ENCODE results near the gene NT5M. TPM values are rescaled to one million over a fixed set of nuclear protein-coding genes. Genes with fewer than 3 reads are reported as not detected.
"Not testable (repeated sequence)": the region's sequence is repeated elsewhere in the genome, so short reads cannot be mapped to it uniquely, and the experiment has no call there.

NT5M gene
- 6.0 and 6.6 TPM in 2 replicates for total RNA-seq

DNA sequence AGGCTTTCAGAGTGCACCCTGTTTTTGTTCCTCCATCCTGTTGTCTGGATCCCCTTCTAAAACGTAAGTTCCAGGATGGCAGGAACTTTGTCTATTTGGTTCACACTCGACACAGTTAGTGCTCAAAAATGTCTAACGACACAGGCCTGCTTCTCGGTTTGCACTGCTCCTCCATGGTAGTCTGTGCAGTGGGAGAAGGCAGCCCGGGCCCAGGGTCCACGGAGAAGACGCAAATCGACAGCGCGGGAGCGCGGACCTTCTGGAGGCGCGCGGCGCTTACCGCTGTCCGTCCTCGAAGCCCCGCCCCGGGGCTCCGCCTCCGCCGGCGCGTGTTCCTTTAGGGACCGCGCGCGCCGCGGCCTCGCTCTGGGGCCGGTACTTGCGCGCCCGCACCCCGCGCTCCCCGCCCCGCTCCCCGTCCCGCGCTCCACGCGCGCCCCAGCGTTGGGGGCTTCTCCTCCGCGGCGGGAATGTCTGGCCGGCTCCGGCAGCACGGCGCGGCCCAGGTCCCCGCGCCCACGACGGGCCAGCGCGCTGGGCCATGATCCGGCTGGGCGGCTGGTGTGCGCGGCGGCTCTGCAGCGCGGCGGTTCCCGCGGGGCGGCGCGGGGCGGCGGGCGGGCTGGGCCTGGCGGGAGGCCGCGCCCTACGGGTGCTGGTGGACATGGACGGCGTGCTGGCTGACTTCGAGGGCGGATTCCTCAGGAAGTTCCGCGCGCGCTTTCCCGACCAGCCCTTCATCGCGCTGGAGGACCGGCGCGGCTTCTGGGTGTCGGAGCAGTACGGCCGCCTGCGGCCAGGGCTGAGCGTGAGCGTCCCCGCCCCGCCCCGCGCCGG, at the start of gene NT5M:
Gene NT5M (plus strand): TSS at position 364 of the 837 bp plus-strand sequence. CDS start 178 bp downstream, at position 542.
- intact Hi-C loops (cut with micrococcal nuclease) = loop anchor here (1.0 to 10.0 kb wide), 3 partner anchors 66 to 316 kb away; partner anchors contain the start of gene FLCN

DNA sequence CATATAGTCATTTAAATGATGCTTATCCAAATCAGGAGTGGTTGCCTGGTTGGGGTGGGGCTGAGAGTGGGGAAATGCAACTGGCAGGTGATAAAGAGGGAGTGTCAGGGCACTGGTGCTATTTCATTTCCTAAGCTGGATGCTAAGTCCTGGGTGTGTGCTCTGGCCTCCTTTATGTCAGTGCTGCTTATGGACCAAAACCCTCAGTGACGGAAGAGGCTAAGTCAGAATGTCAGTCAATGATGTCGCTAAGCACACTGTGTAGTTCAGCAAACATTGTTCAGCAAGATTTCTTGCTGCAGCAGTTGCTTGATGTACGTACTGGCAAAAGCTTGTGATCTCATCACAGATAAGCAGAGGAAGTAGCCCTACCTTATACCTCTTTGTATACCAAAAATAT, 49.8 kb upstream of the NT5M start:
- intact Hi-C loops (cut with micrococcal nuclease) = no loop called here

DNA sequence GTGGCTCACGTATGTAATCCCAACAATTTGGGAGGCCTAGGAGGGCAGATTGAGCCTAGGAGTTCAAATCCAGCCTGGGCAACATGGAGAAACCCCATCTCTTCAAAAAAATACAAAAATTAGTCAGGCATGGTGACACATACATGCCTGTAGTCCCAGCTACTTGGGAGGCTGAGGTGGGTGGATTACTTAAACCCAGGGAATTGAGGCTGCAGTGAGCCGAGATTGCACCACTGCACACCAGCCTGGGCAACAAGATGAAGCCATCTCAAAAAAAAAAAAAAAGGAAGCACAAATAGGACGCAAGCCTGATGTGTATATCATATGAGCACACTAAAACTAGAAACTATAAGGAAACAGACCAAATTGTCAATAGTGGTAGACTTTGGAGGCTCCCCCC, 49.1 kb upstream of the NT5M start:
- intact Hi-C loops (cut with micrococcal nuclease) = no loop called here

GRCh38 chr17:17255689-17256088, 47.5 kb upstream of the NT5M start:
- intact Hi-C loops (cut with micrococcal nuclease) = not testable (repeated sequence)

DNA sequence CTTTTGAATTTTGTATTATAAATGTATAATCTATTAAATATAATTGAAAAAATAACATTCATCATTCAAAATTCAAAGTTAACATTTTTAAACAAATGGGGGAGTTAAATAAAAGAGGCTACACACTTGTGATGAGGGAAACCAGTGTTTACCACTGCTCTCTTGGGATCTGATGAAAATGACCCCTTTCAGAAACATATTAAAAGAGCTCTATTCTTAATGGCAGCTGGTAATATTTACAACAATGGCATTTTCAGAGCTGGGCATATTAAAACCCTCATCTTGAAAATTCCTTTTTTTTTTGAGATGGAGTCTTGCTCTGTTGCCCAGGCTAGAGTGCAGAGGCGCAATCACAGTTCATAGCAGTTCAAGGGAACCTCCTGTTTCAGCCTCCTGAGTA, 46.9 kb upstream of the NT5M start:
- intact Hi-C loops (cut with micrococcal nuclease) = no loop called here

- intact Hi-C loops (cut with micrococcal nuclease) = no loop called here
Observed at GRCh38 chr17:17258011-17258410, 45.2 kb upstream of the NT5M start.

- intact Hi-C loops (cut with micrococcal nuclease) = no loop called here
Observed at GRCh38 chr17:17258998-17259397, 44.2 kb upstream of the NT5M start.

GRCh38 chr17:17264430-17264829, 38.7 kb upstream of the NT5M start:
- intact Hi-C loops (cut with micrococcal nuclease) = no loop called here

- intact Hi-C loops (cut with micrococcal nuclease) = no loop called here
Observed at GRCh38 chr17:17269926-17270773, 33.0 kb upstream of the NT5M start.

DNA sequence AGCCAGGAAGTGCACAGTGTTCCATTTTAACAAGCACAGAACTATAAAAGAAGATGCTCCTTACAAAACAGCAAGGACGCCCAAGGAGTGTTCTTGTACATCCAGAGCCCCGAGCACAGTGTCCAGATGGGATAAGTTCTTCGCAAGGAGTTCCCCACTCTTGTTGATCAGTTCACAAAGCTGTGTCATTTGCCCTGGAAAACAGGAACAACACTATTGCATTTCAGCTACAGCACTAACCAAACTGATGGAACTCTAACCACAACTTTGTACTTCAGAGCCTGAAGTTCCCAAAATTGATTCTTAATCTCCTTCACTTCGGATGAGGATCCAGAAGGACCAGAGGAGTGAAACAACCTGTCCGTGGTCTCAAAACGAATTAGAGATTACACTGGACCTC, 27.2 kb upstream of the NT5M start:
- intact Hi-C loops (cut with micrococcal nuclease) = no loop called here

- intact Hi-C loops (cut with micrococcal nuclease) = not testable (repeated sequence)
Observed at GRCh38 chr17:17277431-17277830, 25.7 kb upstream of the NT5M start.

- intact Hi-C loops (cut with micrococcal nuclease) = no loop called here
Observed at GRCh38 chr17:17279316-17279715, 23.9 kb upstream of the NT5M start.

DNA sequence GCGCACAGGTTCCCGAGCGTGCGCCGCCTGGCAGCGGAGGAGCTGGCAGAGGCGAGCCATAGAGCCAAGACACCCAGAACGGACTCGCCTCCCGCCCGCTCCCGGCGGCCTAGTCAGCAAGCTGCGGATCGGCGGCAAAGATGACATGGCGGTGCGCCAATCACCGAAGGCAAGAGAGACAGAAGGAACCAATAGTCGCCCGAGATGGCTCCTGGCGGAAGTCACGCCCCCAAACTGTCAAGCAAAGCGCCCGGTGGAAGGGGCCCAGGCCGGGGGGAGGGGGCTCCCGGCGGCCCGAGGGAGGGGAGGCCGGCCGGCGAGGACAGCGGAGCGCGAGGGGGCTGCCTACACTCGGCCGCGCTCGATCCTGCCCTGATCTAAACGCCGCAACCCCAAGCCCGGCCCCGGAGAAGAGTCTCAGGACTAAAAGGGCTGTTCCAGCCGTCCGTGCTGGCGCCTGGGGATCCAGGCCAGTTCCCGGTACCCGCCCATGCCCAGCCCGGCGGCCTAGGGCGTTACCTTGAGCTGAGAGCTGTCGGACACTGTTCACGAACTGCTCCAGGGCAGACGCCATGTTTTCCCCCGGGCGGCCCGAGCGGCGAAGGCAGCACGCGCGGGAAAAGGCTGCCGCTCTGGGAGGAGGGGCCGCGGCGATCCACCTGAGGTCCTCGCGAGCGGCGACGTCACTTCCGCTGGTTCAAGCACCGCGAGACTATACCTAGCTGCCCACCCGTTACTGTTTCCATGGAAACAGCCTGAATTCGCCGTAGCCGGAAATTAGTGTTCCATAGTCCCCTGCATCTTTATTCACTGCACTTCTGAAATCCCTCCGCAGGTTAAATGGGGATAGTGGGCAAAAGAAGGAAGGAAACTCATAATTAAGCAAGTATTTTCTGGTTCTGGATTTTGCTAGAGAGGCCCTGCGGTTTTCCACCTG, 22.3 kb upstream of the NT5M start, which contains the start of gene COPS3:
Gene COPS3 (minus strand): TSS at position 634 of the 937 bp plus-strand sequence. CDS start 60 bp downstream, at position 574.
- intact Hi-C loops (cut with micrococcal nuclease) = loop anchor here (1.0 to 2.0 kb wide), 3 partner anchors 24 to 292 kb away; partner anchors contain the start of gene FLCN

GRCh38 chr17:17285951-17286350, 17.2 kb upstream of the NT5M start:
- intact Hi-C loops (cut with micrococcal nuclease) = no loop called here

GRCh38 chr17:17289086-17289485, 14.1 kb upstream of the NT5M start:
- intact Hi-C loops (cut with micrococcal nuclease) = no loop called here

GRCh38 chr17:17289701-17290100, 13.5 kb upstream of the NT5M start:
- intact Hi-C loops (cut with micrococcal nuclease) = no loop called here

GRCh38 chr17:17295141-17295540, 8.0 kb upstream of the NT5M start:
- intact Hi-C loops (cut with micrococcal nuclease) = no loop called here

GRCh38 chr17:17297217-17297616, 6.0 kb upstream of the NT5M start:
- intact Hi-C loops (cut with micrococcal nuclease) = no loop called here

GRCh38 chr17:17298108-17298507, 5.1 kb upstream of the NT5M start:
- intact Hi-C loops (cut with micrococcal nuclease) = no loop called here

DNA sequence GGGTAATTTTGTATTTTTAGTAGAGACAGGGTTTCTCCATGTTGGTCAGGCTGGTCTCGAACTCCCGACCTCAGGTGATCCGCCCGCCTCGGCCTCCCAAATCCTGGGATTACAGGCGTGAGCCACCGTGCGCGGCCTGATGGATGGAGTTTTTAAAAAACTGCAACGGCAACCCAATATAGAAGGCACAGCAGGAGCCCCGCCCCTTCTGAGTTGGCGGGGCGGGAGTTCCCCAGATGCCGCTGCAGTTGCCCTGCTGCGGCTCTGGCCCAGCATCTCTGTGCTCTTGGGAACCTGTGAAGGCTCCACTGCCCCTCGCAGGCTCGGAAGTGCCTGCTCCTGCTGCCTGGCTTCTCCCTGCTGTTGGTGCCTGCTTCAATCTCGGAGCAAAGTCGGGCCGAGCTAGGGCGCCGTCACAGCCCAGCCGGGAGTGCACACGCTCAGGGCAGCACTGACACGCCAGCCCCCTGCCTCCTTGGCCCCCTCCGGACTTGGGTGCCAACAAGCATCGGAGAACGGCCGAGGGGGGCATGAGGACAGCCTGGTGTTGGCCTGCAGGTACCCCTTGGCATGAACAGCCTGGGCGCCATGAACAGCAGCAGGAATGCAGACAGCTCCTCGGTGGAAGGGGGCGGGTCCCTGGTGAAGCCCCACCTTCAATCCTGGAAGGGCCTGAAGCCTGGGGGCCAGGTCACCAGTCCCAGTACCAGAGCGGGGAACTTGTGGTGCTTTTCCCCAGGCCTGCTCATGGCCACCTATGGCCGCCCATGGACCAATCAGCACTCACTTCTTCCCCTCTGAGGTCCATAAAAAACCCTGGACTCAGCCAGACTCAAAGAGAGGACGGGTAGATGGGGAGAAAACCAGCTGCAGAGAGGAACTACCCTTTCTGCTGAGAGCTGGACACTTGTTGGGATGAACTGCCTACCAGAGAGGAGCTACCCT, 2.3 kb upstream of the NT5M start:
- intact Hi-C loops (cut with micrococcal nuclease) = loop anchor here (5.0 to 10.0 kb wide), 2 partner anchors 126 to 314 kb away; no protein-coding TSS in a partner anchor
